C4-2B (cell line): ENCODE data around the gene NINJ1.

Experiments used
- H3K27ac ChIP-seq: fragments of 450-650 bp; 2 replicates; pipeline ENCODE4 v1.5.1; 2017
- CTCF ChIP-seq: fragments of 450-650 bp; conservative IDR thresholded peaks from 2 replicates; pipeline ENCODE4 v1.5.1; 2017; ENCODE audit warnings: mild to moderate bottlenecking
- ZFX ChIP-seq: fragments of 450-650 bp; IDR thresholded peaks from 2 replicates; pipeline ENCODE4 v1.6.1; 2017

Gene NINJ1

GRCh38 chr9:93116072-93116961 is 17.7 kb downstream of the NINJ1 start:
- TF ChIP-seq CTCF: no peak
- TF ChIP-seq ZFX: no peak
- H3K27ac ChIP-seq: no peak overlapping the region

- no peak overlapping the region for H3K27ac ChIP-seq
- no peak for TF ChIP-seq ZFX
- no peak for TF ChIP-seq CTCF
Observed at GRCh38 chr9:93115486-93116071, 18.5 kb downstream of the NINJ1 start.

- no peak overlapping the region for H3K27ac ChIP-seq
- TF ChIP-seq CTCF (no peak), ZFX (no peak)
Observed at GRCh38 chr9:93114984-93115335, 19.1 kb downstream of the NINJ1 start.

GRCh38 chr9:93114169-93114983 is 19.7 kb downstream of the NINJ1 start:
- no peak overlapping the region for H3K27ac ChIP-seq
- TF ChIP-seq ZFX: no peak
- TF ChIP-seq CTCF: no peak

GRCh38 chr9:93112864-93113389 is 21.1 kb downstream of the NINJ1 start:
- TF ChIP-seq ZFX (no peak), CTCF (no peak)
- no peak overlapping the region for H3K27ac ChIP-seq

GRCh38 chr9:93112116-93112863 is 21.8 kb downstream of the NINJ1 start:
- no peak for TF ChIP-seq ZFX
- no peak for TF ChIP-seq CTCF
- H3K27ac ChIP-seq: no peak overlapping the region
